A549 (cell line): ENCODE measurements around the gene PHKB.

ENCODE experiments used
- BHLHE40 ChIP-seq: IDR thresholded peaks from 2 replicates; pipeline ENCODE4 v1.6.1; 2012; ENCODE audit warnings: low read depth, low read length, inconsistent platforms
- CHD2 ChIP-seq: fragments of 150-350 bp; IDR thresholded peaks from 2 replicates; pipeline ENCODE4 v1.6.1; 2014; ENCODE audit warnings: low read length; ENCODE audit not compliant: partially characterized antibody
- GATA3 ChIP-seq: IDR thresholded peaks from 2 replicates; pipeline ENCODE4 v1.6.1; 2012; ENCODE audit warnings: borderline replicate concordance
- JUN ChIP-seq, 2 experiments: fragments of >200 bp; sonication (Bioruptor Twin); formaldehyde crosslinking; IDR thresholded peaks; 2 replicates in 1 of 2; 3 replicates in 1 of 2; pipeline ENCODE4 v1.6.1; 2016 to 2017
- JUNB ChIP-seq: fragments of >200 bp; sonication (Bioruptor Twin); formaldehyde crosslinking; IDR thresholded peaks from 2 replicates; pipeline ENCODE4 v1.6.1; 2016
- MAFK ChIP-seq: fragments of 450-650 bp; IDR thresholded peaks from 2 replicates; pipeline ENCODE4 v1.6.1; 2014; ENCODE audit not compliant: partially characterized antibody
- MAZ ChIP-seq: fragments of 150-350 bp; IDR thresholded peaks from 2 replicates; pipeline ENCODE4 v1.6.1; 2014; ENCODE audit warnings: antibody characterized with exemption, low read depth, low read length, borderline replicate concordance
- POLR2A ChIP-seq: IDR thresholded peaks from 2 replicates; pipeline ENCODE4 v1.6.1; 2012; ENCODE audit warnings: mild to moderate bottlenecking, low read length
- RAD21 ChIP-seq, 2 experiments: fragments of >200 bp in 1 of 2; sonication (Bioruptor Twin) in 1 of 2; formaldehyde crosslinking in 1 of 2; IDR thresholded peaks in 1 of 2; conservative IDR thresholded peaks in 1 of 2; 2 replicates in 1 of 2; 3 replicates in 1 of 2; pipeline ENCODE4 v1.6.1; 2012 to 2018; ENCODE audit warnings: inconsistent platforms in 1 of 2
- SMC3 ChIP-seq: fragments of >200 bp; sonication (Bioruptor Twin); formaldehyde crosslinking; IDR thresholded peaks from 3 replicates; pipeline ENCODE4 v1.6.1; 2018; ENCODE audit warnings: inconsistent platforms
- TF ChIP-seq, protein P1 (sequence below): IDR thresholded peaks from 2 replicates; pipeline ENCODE4 v1.6.1; 2012
- TF ChIP-seq, protein P2 (sequence below): fragments of >200 bp; sonication (Bioruptor Twin); formaldehyde crosslinking; IDR thresholded peaks from 3 replicates; pipeline ENCODE4 v1.5.1; 2016
- TF ChIP-seq, protein P3 (sequence below): IDR thresholded peaks from 2 replicates; pipeline ENCODE4 v1.6.1; 2012
- TF ChIP-seq, protein P4 (sequence below): fragments of 200-600 bp; sonication (generic); IDR thresholded peaks from 2 replicates; pipeline ENCODE4 v1.6.1; 2016; ENCODE audit warnings: antibody characterized with exemption, mild to moderate bottlenecking, moderate library complexity

DNA sequence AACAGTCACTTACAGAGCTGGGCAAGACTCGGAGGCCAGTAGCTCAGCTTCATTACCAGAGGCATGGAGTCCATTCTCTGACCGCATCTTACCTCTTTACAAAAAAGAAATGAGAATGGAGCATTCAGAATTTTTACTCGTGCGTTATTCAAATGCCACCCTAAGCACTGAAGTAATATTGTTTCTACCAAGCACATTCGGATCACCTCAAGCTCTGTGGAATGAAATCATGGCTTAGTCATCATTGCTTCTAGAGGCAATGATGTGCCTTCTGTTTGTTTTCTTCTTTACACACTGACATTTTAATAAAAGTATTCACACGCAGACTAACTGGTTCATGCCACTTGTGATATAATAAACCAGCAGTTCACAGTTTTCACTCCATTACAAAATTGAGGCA lies 206.8 kb downstream of the PHKB start:
- TF ChIP-seq, protein P1, sequence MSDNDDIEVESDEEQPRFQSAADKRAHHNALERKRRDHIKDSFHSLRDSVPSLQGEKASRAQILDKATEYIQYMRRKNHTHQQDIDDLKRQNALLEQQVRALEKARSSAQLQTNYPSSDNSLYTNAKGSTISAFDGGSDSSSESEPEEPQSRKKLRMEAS: no peak
- TF ChIP-seq SMC3: no peak
- TF ChIP-seq RAD21 (conservative IDR thresholded peaks at IDR 0.05 in 1 of 2, IDR thresholded peaks at IDR 0.05 in 1 of 2): no peak
- TF ChIP-seq, protein P2, sequence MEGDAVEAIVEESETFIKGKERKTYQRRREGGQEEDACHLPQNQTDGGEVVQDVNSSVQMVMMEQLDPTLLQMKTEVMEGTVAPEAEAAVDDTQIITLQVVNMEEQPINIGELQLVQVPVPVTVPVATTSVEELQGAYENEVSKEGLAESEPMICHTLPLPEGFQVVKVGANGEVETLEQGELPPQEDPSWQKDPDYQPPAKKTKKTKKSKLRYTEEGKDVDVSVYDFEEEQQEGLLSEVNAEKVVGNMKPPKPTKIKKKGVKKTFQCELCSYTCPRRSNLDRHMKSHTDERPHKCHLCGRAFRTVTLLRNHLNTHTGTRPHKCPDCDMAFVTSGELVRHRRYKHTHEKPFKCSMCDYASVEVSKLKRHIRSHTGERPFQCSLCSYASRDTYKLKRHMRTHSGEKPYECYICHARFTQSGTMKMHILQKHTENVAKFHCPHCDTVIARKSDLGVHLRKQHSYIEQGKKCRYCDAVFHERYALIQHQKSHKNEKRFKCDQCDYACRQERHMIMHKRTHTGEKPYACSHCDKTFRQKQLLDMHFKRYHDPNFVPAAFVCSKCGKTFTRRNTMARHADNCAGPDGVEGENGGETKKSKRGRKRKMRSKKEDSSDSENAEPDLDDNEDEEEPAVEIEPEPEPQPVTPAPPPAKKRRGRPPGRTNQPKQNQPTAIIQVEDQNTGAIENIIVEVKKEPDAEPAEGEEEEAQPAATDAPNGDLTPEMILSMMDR: no peak
- TF ChIP-seq POLR2A: no peak
- no peak for TF ChIP-seq MAZ
- no peak for TF ChIP-seq JUNB
- TF ChIP-seq, protein P3, sequence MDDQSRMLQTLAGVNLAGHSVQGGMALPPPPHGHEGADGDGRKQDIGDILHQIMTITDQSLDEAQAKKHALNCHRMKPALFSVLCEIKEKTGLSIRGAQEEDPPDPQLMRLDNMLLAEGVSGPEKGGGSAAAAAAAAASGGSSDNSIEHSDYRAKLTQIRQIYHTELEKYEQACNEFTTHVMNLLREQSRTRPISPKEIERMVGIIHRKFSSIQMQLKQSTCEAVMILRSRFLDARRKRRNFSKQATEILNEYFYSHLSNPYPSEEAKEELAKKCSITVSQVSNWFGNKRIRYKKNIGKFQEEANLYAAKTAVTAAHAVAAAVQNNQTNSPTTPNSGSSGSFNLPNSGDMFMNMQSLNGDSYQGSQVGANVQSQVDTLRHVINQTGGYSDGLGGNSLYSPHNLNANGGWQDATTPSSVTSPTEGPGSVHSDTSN: no peak
- TF ChIP-seq BHLHE40: no peak
- no peak for TF ChIP-seq MAFK
- no peak for TF ChIP-seq GATA3
- TF ChIP-seq, protein P4, sequence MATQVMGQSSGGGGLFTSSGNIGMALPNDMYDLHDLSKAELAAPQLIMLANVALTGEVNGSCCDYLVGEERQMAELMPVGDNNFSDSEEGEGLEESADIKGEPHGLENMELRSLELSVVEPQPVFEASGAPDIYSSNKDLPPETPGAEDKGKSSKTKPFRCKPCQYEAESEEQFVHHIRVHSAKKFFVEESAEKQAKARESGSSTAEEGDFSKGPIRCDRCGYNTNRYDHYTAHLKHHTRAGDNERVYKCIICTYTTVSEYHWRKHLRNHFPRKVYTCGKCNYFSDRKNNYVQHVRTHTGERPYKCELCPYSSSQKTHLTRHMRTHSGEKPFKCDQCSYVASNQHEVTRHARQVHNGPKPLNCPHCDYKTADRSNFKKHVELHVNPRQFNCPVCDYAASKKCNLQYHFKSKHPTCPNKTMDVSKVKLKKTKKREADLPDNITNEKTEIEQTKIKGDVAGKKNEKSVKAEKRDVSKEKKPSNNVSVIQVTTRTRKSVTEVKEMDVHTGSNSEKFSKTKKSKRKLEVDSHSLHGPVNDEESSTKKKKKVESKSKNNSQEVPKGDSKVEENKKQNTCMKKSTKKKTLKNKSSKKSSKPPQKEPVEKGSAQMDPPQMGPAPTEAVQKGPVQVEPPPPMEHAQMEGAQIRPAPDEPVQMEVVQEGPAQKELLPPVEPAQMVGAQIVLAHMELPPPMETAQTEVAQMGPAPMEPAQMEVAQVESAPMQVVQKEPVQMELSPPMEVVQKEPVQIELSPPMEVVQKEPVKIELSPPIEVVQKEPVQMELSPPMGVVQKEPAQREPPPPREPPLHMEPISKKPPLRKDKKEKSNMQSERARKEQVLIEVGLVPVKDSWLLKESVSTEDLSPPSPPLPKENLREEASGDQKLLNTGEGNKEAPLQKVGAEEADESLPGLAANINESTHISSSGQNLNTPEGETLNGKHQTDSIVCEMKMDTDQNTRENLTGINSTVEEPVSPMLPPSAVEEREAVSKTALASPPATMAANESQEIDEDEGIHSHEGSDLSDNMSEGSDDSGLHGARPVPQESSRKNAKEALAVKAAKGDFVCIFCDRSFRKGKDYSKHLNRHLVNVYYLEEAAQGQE: no peak
- no peak for TF ChIP-seq CHD2
- no peak for TF ChIP-seq JUN (IDR thresholded peaks at IDR 0.05)
